ENCODE results near the gene MYLK. TPM values are rescaled to one million over a fixed set of nuclear protein-coding genes. Genes with fewer than 3 reads are reported as not detected.

Gene MYLK
- under 1 TPM in 1 of 2 experiments, not detected in 1; 0.09 TPM for total RNA-seq
- 0.10 TPM for polyA plus RNA-seq

GRCh38 chr3:123884203-123884831, at the start of gene MYLK:
Gene MYLK (minus strand): TSS chr3:123884332. CDS start chr3:123793841, 90,491 bp downstream.
- H3K27me3 Mint-ChIP-seq, result peaks cover 39 to 71% of the 10 kb centered on the region in 2 donors
- no peaks in the 10 kb centered on the region for H3K4me1 ChIP-seq (ENCODE audit: insufficient read depth, low read length)
- H3K27me3 ChIP-seq (ENCODE audit: insufficient read depth, low read length, poor library complexity, severe bottlenecking), result peaks cover 4% of the 10 kb centered on the region
- DNase-seq, result peak in 1 of 5 donors; percentile 13
- peaks cover 0 to 3% (median 2%) of the 10 kb centered on the region in 5 donors for H3K9me3 Mint-ChIP-seq
- H3K4me3 Mint-ChIP-seq, result peak within 1 kb of the TSS in 6 of 7 donors; percentile 64 to 78 (median 72)
- no peaks in the 10 kb centered on the region for H3K9me3 ChIP-seq (ENCODE audit: low read length)
- H3K4me3 ChIP-seq (ENCODE audit: low read length), result no peak within 1 kb of the TSS
- ChIA-PET CTCF (no interaction called here), POLR2A (no interaction called here)
- H3K27ac Mint-ChIP-seq, result peak within 1 kb of the TSS in 1 of 8 donors; percentile 50
- H3K36me3 Mint-ChIP-seq, result no peaks in the 10 kb centered on the region
- no peak within 1 kb of the TSS for H3K27ac ChIP-seq (ENCODE audit: low read depth, low read length)
- H3K4me1 Mint-ChIP-seq, result peaks cover 8 to 21% (median 12%) of the 10 kb centered on the region in 3 donors
- H3K36me3 ChIP-seq (ENCODE audit: insufficient read depth, low read length), result no peaks in the 10 kb centered on the region

GRCh38 chr3:123930445-123930844, 46.3 kb upstream of the MYLK start:
- H3K27ac Mint-ChIP-seq, result peak overlapping the region in 1 of 8 donors; percentile 7
- no peaks in the 10 kb centered on the region for H3K4me1 Mint-ChIP-seq
- CTCF ChIA-PET, result no interaction called here
- POLR2A ChIA-PET, result no interaction called here
- H3K4me3 Mint-ChIP-seq, result no peak overlapping the region
- Histone ChIP-seq H3K27me3 (ENCODE audit: insufficient read depth, low read length, poor library complexity, severe bottlenecking) (no peaks in the 10 kb centered on the region), H3K4me3 (ENCODE audit: low read length) (no peak overlapping the region), H3K27ac (ENCODE audit: low read depth, low read length) (no peak overlapping the region), H3K36me3 (ENCODE audit: insufficient read depth, low read length) (no peaks in the 10 kb centered on the region), H3K4me1 (ENCODE audit: insufficient read depth, low read length) (no peaks in the 10 kb centered on the region), H3K9me3 (ENCODE audit: low read length) (no peaks in the 10 kb centered on the region)
- no peaks in the 10 kb centered on the region for H3K27me3 Mint-ChIP-seq
- peaks cover 13 to 64% (median 14%) of the 10 kb centered on the region in 3 donors for H3K36me3 Mint-ChIP-seq
- H3K9me3 Mint-ChIP-seq, result peaks cover 0 to 3% (median 0%) of the 10 kb centered on the region in 5 donors
- DNase-seq, result no peak

GRCh38 chr3:123929325-123929724, 45.2 kb upstream of the MYLK start:
- ChIA-PET CTCF (no interaction called here), POLR2A (no interaction called here)
- Mint-ChIP-seq H3K36me3 (peaks cover 20 to 69% (median 24%) of the 10 kb centered on the region in 3 donors), H3K27me3 (no peaks in the 10 kb centered on the region), H3K4me1 (no peaks in the 10 kb centered on the region), H3K27ac (no peak overlapping the region), H3K4me3 (no peak overlapping the region), H3K9me3 (peaks cover 0 to 7% (median 3%) of the 10 kb centered on the region in 5 donors)
- Histone ChIP-seq H3K36me3 (ENCODE audit: insufficient read depth, low read length) (no peaks in the 10 kb centered on the region), H3K4me1 (ENCODE audit: insufficient read depth, low read length) (no peaks in the 10 kb centered on the region), H3K27ac (ENCODE audit: low read depth, low read length) (no peak overlapping the region), H3K4me3 (ENCODE audit: low read length) (no peak overlapping the region), H3K9me3 (ENCODE audit: low read length) (no peaks in the 10 kb centered on the region), H3K27me3 (ENCODE audit: insufficient read depth, low read length, poor library complexity, severe bottlenecking) (no peaks in the 10 kb centered on the region)
- DNase-seq, result no peak

- H3K4me1 Mint-ChIP-seq, result no peaks in the 10 kb centered on the region
- Histone ChIP-seq H3K4me3 (ENCODE audit: low read length) (no peak overlapping the region), H3K27me3 (ENCODE audit: insufficient read depth, low read length, poor library complexity, severe bottlenecking) (no peaks in the 10 kb centered on the region), H3K9me3 (ENCODE audit: low read length) (no peaks in the 10 kb centered on the region), H3K27ac (ENCODE audit: low read depth, low read length) (no peak overlapping the region), H3K36me3 (ENCODE audit: insufficient read depth, low read length) (no peaks in the 10 kb centered on the region), H3K4me1 (ENCODE audit: insufficient read depth, low read length) (no peaks in the 10 kb centered on the region)
- H3K36me3 Mint-ChIP-seq, result peaks cover 38 to 75% (median 49%) of the 10 kb centered on the region in 3 donors
- no peaks in the 10 kb centered on the region for H3K27me3 Mint-ChIP-seq
- ChIA-PET POLR2A (no interaction called here), CTCF (no interaction called here)
- DNase-seq, result no peak
- peaks cover 20 to 32% (median 25%) of the 10 kb centered on the region in 5 donors for H3K9me3 Mint-ChIP-seq
- no peak overlapping the region for H3K4me3 Mint-ChIP-seq
- H3K27ac Mint-ChIP-seq, result no peak overlapping the region
Measured at GRCh38 chr3:123926396-123926795, 42.3 kb upstream of the MYLK start.

GRCh38 chr3:123920868-123921267, 36.7 kb upstream of the MYLK start:
- H3K9me3 Mint-ChIP-seq, result peaks cover 36 to 57% (median 43%) of the 10 kb centered on the region in 5 donors
- POLR2A ChIA-PET, result no interaction called here
- Histone ChIP-seq H3K9me3 (ENCODE audit: low read length) (peaks cover 9% of the 10 kb centered on the region), H3K27me3 (ENCODE audit: insufficient read depth, low read length, poor library complexity, severe bottlenecking) (no peaks in the 10 kb centered on the region), H3K4me1 (ENCODE audit: insufficient read depth, low read length) (no peaks in the 10 kb centered on the region), H3K36me3 (ENCODE audit: insufficient read depth, low read length) (peaks cover 7% of the 10 kb centered on the region), H3K4me3 (ENCODE audit: low read length) (no peak overlapping the region), H3K27ac (ENCODE audit: low read depth, low read length) (no peak overlapping the region)
- CTCF ChIA-PET, result no interaction called here
- no peaks in the 10 kb centered on the region for H3K27me3 Mint-ChIP-seq
- H3K27ac Mint-ChIP-seq, result no peak overlapping the region
- DNase-seq, result no peak
- peaks cover 0 to 5% (median 0%) of the 10 kb centered on the region in 3 donors for H3K4me1 Mint-ChIP-seq
- peaks cover 47 to 70% (median 64%) of the 10 kb centered on the region in 3 donors for H3K36me3 Mint-ChIP-seq
- H3K4me3 Mint-ChIP-seq, result no peak overlapping the region

- Histone ChIP-seq H3K9me3 (ENCODE audit: low read length) (peaks cover 9% of the 10 kb centered on the region), H3K36me3 (ENCODE audit: insufficient read depth, low read length) (peaks cover 7% of the 10 kb centered on the region), H3K4me3 (ENCODE audit: low read length) (no peak overlapping the region), H3K4me1 (ENCODE audit: insufficient read depth, low read length) (no peaks in the 10 kb centered on the region), H3K27me3 (ENCODE audit: insufficient read depth, low read length, poor library complexity, severe bottlenecking) (no peaks in the 10 kb centered on the region), H3K27ac (ENCODE audit: low read depth, low read length) (no peak overlapping the region)
- no peak overlapping the region for H3K4me3 Mint-ChIP-seq
- H3K27me3 Mint-ChIP-seq, result no peaks in the 10 kb centered on the region
- H3K36me3 Mint-ChIP-seq, result peaks cover 47 to 73% (median 63%) of the 10 kb centered on the region in 3 donors
- no peak for DNase-seq
- H3K9me3 Mint-ChIP-seq, result peaks cover 35 to 57% (median 43%) of the 10 kb centered on the region in 5 donors
- H3K27ac Mint-ChIP-seq, result no peak overlapping the region
- ChIA-PET POLR2A (no interaction called here), CTCF (no interaction called here)
- H3K4me1 Mint-ChIP-seq, result peaks cover 0 to 5% (median 0%) of the 10 kb centered on the region in 3 donors
Measured at GRCh38 chr3:123920383-123920782, 36.3 kb upstream of the MYLK start.

GRCh38 chr3:123919353-123919752, 35.2 kb upstream of the MYLK start:
- Mint-ChIP-seq H3K27ac (no peak overlapping the region), H3K36me3 (peaks cover 45 to 69% (median 64%) of the 10 kb centered on the region in 3 donors)
- H3K36me3 ChIP-seq (ENCODE audit: insufficient read depth, low read length), result peaks cover 7% of the 10 kb centered on the region

GRCh38 chr3:123914829-123915228, 30.7 kb upstream of the MYLK start:
- no peaks in the 10 kb centered on the region for H3K36me3 ChIP-seq (ENCODE audit: insufficient read depth, low read length)
- H3K27me3 ChIP-seq (ENCODE audit: insufficient read depth, low read length, poor library complexity, severe bottlenecking), result no peaks in the 10 kb centered on the region
- Mint-ChIP-seq H3K27me3 (no peaks in the 10 kb centered on the region), H3K4me1 (no peaks in the 10 kb centered on the region), H3K27ac (no peak overlapping the region), H3K36me3 (peaks cover 10 to 32% (median 24%) of the 10 kb centered on the region in 3 donors), H3K4me3 (no peak overlapping the region), H3K9me3 (peaks cover 0 to 10% (median 3%) of the 10 kb centered on the region in 5 donors)
- H3K27ac ChIP-seq (ENCODE audit: low read depth, low read length), result no peak overlapping the region
- no peak for DNase-seq
- H3K4me1 ChIP-seq (ENCODE audit: insufficient read depth, low read length), result no peaks in the 10 kb centered on the region
- ChIA-PET POLR2A (no interaction called here), CTCF (no interaction called here)
- H3K9me3 ChIP-seq (ENCODE audit: low read length), result no peaks in the 10 kb centered on the region
- H3K4me3 ChIP-seq (ENCODE audit: low read length), result no peak overlapping the region

More at GRCh38 chr3:123919353-123919752, 35.2 kb upstream of the MYLK start:
- CTCF ChIA-PET, result no interaction called here
- H3K4me3 ChIP-seq (ENCODE audit: low read length), result no peak overlapping the region
- H3K4me1 ChIP-seq (ENCODE audit: insufficient read depth, low read length), result no peaks in the 10 kb centered on the region
- H3K9me3 ChIP-seq (ENCODE audit: low read length), result peaks cover 9% of the 10 kb centered on the region
- Mint-ChIP-seq H3K27me3 (no peaks in the 10 kb centered on the region), H3K4me1 (peaks cover 0 to 5% (median 0%) of the 10 kb centered on the region in 3 donors), H3K9me3 (peaks cover 31 to 51% (median 43%) of the 10 kb centered on the region in 5 donors), H3K4me3 (no peak overlapping the region)
- POLR2A ChIA-PET, result no interaction called here
- no peak for DNase-seq
- no peaks in the 10 kb centered on the region for H3K27me3 ChIP-seq (ENCODE audit: insufficient read depth, low read length, poor library complexity, severe bottlenecking)
- H3K27ac ChIP-seq (ENCODE audit: low read depth, low read length), result no peak overlapping the region
